ENCODE measurements around the gene EFNA5. TPM values are rescaled to one million over a fixed set of nuclear protein-coding genes. Genes with fewer than 3 reads are reported as not detected.

The EFNA5 gene
- total RNA-seq, 1 donor: 6.5 TPM

- TF ChIP-seq CTCF (IDR thresholded peaks at IDR 0.05; ENCODE audit: insufficient read depth, low read depth, low read length): no peak
- DNase-seq (ENCODE audit: low read depth): no peak
- no peak overlapping the region for H3K4me3 ChIP-seq (ENCODE audit: low read depth, low read length)
These were observed 67.8 kb downstream of the EFNA5 start for GRCh38 chr5:107602896-107603295.

GRCh38 chr5:107601076-107601475 is 69.7 kb downstream of the EFNA5 start:
- no peak for DNase-seq (ENCODE audit: low read depth)
- no peak overlapping the region for H3K4me3 ChIP-seq (ENCODE audit: low read depth, low read length)
- TF ChIP-seq CTCF (IDR thresholded peaks at IDR 0.05; ENCODE audit: insufficient read depth, low read depth, low read length): no peak

GRCh38 chr5:107598958-107599357 is 71.8 kb downstream of the EFNA5 start:
- H3K4me3 ChIP-seq (ENCODE audit: low read depth, low read length): no peak overlapping the region
- no peak for TF ChIP-seq CTCF (IDR thresholded peaks at IDR 0.05; ENCODE audit: insufficient read depth, low read depth, low read length)

GRCh38 chr5:107597803-107598202 is 72.9 kb downstream of the EFNA5 start:
- TF ChIP-seq CTCF (IDR thresholded peaks at IDR 0.05; ENCODE audit: insufficient read depth, low read depth, low read length): no peak
- no peak overlapping the region for H3K4me3 ChIP-seq (ENCODE audit: low read depth, low read length)
- DNase-seq (ENCODE audit: low read depth): no peak

More at GRCh38 chr5:107598958-107599357, 71.8 kb downstream of the EFNA5 start:
- DNase-seq (ENCODE audit: low read depth): no peak

- DNase-seq (ENCODE audit: low read depth): no peak
- H3K4me3 ChIP-seq (ENCODE audit: low read depth, low read length): no peak overlapping the region
- no peak for TF ChIP-seq CTCF (IDR thresholded peaks at IDR 0.05; ENCODE audit: insufficient read depth, low read depth, low read length)
These were observed 73.5 kb downstream of the EFNA5 start for GRCh38 chr5:107597247-107597646.

- DNase-seq (ENCODE audit: low read depth): peak; percentile 37
- no peak overlapping the region for H3K4me3 ChIP-seq (ENCODE audit: low read depth, low read length)
- no peak for TF ChIP-seq CTCF (IDR thresholded peaks at IDR 0.05; ENCODE audit: insufficient read depth, low read depth, low read length)
These were observed 76.3 kb downstream of the EFNA5 start for GRCh38 chr5:107594253-107595045.

- no peak overlapping the region for H3K4me3 ChIP-seq (ENCODE audit: low read depth, low read length)
- DNase-seq (ENCODE audit: low read depth): peak; percentile 32
- TF ChIP-seq CTCF (IDR thresholded peaks at IDR 0.05; ENCODE audit: insufficient read depth, low read depth, low read length): no peak
These were observed 77.7 kb downstream of the EFNA5 start for GRCh38 chr5:107593009-107593408.
